ENCODE data around the gene HPS1. TPM values are rescaled to one million over a fixed set of nuclear protein-coding genes. Genes with fewer than 3 reads are reported as not detected.

Gene HPS1
- total and polyA plus RNA-seq, 2 of the 4 experiments (the other 2 are of a cell fraction) = 14.0 to 55.2 TPM

DNA sequence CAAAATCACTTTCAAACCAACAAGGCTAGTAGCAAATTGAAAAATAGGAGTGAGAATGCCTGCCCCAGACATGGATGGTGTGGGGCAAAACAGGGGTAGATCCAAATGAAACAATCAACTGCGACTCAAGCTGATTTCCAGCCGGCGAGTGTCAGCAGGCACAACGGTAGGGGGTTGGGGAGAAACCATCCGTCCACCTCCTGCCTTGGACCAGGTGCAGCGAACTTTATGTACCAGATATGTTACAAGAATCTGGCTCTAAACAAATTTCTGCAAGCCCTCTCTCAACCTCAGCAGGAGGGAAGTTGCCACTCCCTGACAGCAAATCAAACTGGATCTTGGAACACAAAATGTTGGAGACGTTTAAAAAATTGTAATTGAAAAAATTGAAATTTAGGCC lies 76.9 kb downstream of the HPS1 start (continued):
- TF ChIP-seq MXI1 (IDR thresholded peaks at IDR 0.05; ENCODE audit: borderline replicate concordance, low read depth, low read length) = no peak
- no peak for TF ChIP-seq RFX5 (IDR thresholded peaks at IDR 0.05; ENCODE audit: low read depth, low read length)
- TF ChIP-seq NFE2L2 (IDR thresholded peaks at IDR 0.05; ENCODE audit: low read depth, low read length) = no peak
- no peak for TF ChIP-seq CEBPB (IDR thresholded peaks at IDR 0.05; ENCODE audit: low read depth, low read length)

GRCh38 chr10:98368644-98369043 lies 78.1 kb downstream of the HPS1 start:
- Histone ChIP-seq H3K23ac (ENCODE audit: low read depth, low read length) (no peak overlapping the region), H3K4me3 (ENCODE audit: insufficient read depth, low read depth, low read length) (no peak overlapping the region), H3K56ac (ENCODE audit: extremely low read depth, insufficient read depth, low read length) (no peak overlapping the region), H3K9ac (ENCODE audit: low read depth, low read length) (no peak overlapping the region), H2AFZ (replicated peaks; ENCODE audit: low read length, poor library complexity) (no peak overlapping the region), H3K79me1 (ENCODE audit: low read depth in 1 of 2, low read length in 2 of 2) (no peaks in the 10 kb centered on the region), H3K14ac (replicated peaks; ENCODE audit: low read depth, low read length) (no peak overlapping the region), H3K27me3 (ENCODE audit: control insufficient read depth, insufficient read depth, low read length) (no peaks in the 10 kb centered on the region), H3K4me1 (ENCODE audit: control insufficient read depth, insufficient read depth, low read length) (peaks cover 6% of the 10 kb centered on the region), H2BK120ac (ENCODE audit: low read depth, low read length) (no peak overlapping the region), H2BK20ac (ENCODE audit: low read depth, low read length) (no peak overlapping the region), H2BK5ac (ENCODE audit: low read depth, low read length, poor library complexity, severe bottlenecking) (no peak overlapping the region), H2BK15ac (ENCODE audit: low read depth, low read length) (no peak overlapping the region), H2AK5ac (ENCODE audit: low read depth, low read length) (no peak overlapping the region), H3K9me1 (ENCODE audit: insufficient read depth, low read length) (peaks cover 5% of the 10 kb centered on the region; the same call in 1 of the 2 replicates), H4K91ac (ENCODE audit: insufficient read depth, low read depth, low read length) (no peak overlapping the region), H3K18ac (ENCODE audit: low read depth, low read length) (no peak overlapping the region), H3K36me3 (ENCODE audit: control insufficient read depth, insufficient read depth, low read length) (no peaks in the 10 kb centered on the region), H3K4me2 (ENCODE audit: low read depth, low read length) (no peak overlapping the region), H3K9me3 (ENCODE audit: control insufficient read depth, insufficient read depth, low read length) (no peaks in the 10 kb centered on the region), H2AK9ac (replicated peaks; ENCODE audit: low read depth, low read length, poor library complexity) (no peak overlapping the region), H3K27ac (ENCODE audit: insufficient read depth, low read length) (no peak overlapping the region), H4K20me1 (ENCODE audit: insufficient read depth, low read length) (no peaks in the 10 kb centered on the region), H3K4ac (ENCODE audit: low read depth, low read length) (no peak overlapping the region), H4K8ac (ENCODE audit: low read depth in 2 of 2, low read length in 2 of 2) (no peak overlapping the region), H4K5ac (ENCODE audit: low read depth, low read length) (no peak overlapping the region)
- no TSS peak for BruUV-seq (replicated peaks)
- CTCF ChIA-PET = no interaction called here
- intact Hi-C loops (cut with micrococcal nuclease) (no loop called here), in situ Hi-C loops (cut with MboI; ENCODE audit: low sequenced_read_pairs) (no loop called here), dilution Hi-C loops (cut with HindIII; ENCODE audit: low sequenced_read_pairs, unreplicated experiment) (no loop called here)
- whole genome bisulfite sequencing, 2 experiments (ENCODE audit: extremely low coverage in 2 of 2, insufficient read length in 1 of 2) = no CpG with 5 or more reads among the region's 2 CpGs
- POLR2A ChIA-PET (ENCODE audit: unreplicated experiment) = no interaction called here
- ATAC-seq (ENCODE audit: low read depth) (no peak), DNase-seq (no peak)
- TF ChIP-seq NFE2L2 (IDR thresholded peaks at IDR 0.05; ENCODE audit: low read depth, low read length) (no peak), BHLHE40 (IDR thresholded peaks at IDR 0.05; ENCODE audit: low read depth, low read length) (no peak), RCOR1 (IDR thresholded peaks at IDR 0.05; ENCODE audit: insufficient replicate concordance, low read length) (no peak), MAZ (IDR thresholded peaks at IDR 0.05; ENCODE audit: borderline replicate concordance, low read depth, low read length) (no peak), POLR2A (IDR thresholded peaks at IDR 0.05; ENCODE audit: low read depth, low read length) (no peak), MXI1 (IDR thresholded peaks at IDR 0.05; ENCODE audit: borderline replicate concordance, low read depth, low read length) (no peak), CEBPB (IDR thresholded peaks at IDR 0.05; ENCODE audit: low read depth, low read length) (no peak), ELK1 (IDR thresholded peaks at IDR 0.05; ENCODE audit: borderline replicate concordance, low read depth, low read length) (no peak), MAFK (IDR thresholded peaks at IDR 0.05; ENCODE audit: low read depth, low read length) (no peak)
- TF ChIP-seq, protein P1, sequence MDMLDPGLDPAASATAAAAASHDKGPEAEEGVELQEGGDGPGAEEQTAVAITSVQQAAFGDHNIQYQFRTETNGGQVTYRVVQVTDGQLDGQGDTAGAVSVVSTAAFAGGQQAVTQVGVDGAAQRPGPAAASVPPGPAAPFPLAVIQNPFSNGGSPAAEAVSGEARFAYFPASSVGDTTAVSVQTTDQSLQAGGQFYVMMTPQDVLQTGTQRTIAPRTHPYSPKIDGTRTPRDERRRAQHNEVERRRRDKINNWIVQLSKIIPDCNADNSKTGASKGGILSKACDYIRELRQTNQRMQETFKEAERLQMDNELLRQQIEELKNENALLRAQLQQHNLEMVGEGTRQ (IDR thresholded peaks at IDR 0.05; ENCODE audit: low read depth, low read length) = no peak
- TF ChIP-seq, protein P2, sequence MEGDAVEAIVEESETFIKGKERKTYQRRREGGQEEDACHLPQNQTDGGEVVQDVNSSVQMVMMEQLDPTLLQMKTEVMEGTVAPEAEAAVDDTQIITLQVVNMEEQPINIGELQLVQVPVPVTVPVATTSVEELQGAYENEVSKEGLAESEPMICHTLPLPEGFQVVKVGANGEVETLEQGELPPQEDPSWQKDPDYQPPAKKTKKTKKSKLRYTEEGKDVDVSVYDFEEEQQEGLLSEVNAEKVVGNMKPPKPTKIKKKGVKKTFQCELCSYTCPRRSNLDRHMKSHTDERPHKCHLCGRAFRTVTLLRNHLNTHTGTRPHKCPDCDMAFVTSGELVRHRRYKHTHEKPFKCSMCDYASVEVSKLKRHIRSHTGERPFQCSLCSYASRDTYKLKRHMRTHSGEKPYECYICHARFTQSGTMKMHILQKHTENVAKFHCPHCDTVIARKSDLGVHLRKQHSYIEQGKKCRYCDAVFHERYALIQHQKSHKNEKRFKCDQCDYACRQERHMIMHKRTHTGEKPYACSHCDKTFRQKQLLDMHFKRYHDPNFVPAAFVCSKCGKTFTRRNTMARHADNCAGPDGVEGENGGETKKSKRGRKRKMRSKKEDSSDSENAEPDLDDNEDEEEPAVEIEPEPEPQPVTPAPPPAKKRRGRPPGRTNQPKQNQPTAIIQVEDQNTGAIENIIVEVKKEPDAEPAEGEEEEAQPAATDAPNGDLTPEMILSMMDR (conservative IDR thresholded peaks at IDR 0.05; ENCODE audit: low read depth, low read length) = no peak

All from IMR-90 (cell line).